ENCODE measurements around the gene TTC28. TPM values are rescaled to one million over a fixed set of nuclear protein-coding genes. Genes with fewer than 3 reads are reported as not detected.

TTC28 gene
- total and polyA plus RNA-seq, 7 donors: 0.23 to 102 (median 46.1) TPM

- no peak overlapping the region for H3K27ac ChIP-seq
- TF ChIP-seq EP300 (IDR thresholded peaks at IDR 0.05) (no peak), POLR2A (IDR thresholded peaks at IDR 0.05) (no peak), CTCF (IDR thresholded peaks at IDR 0.05) (no peak), POLR2AphosphoS5 (IDR thresholded peaks at IDR 0.05) (no peak)
- intact Hi-C loops (cut with DNase I): no loop called here
- no peaks in the 10 kb centered on the region for H3K9me3 ChIP-seq
- WGBS, 2 donors: 90 to 92% methylated on average over 5 of the region's 5 CpGs
- H3K36me3 ChIP-seq: peaks cover 0 to 77% (median 12%) of the 10 kb centered on the region in 4 donors
- H3K4me1 ChIP-seq: peaks cover 0 to 7% (median under 1%) of the 10 kb centered on the region in 4 donors
- peak; percentile 9 for DNase-seq
- H3K4me3 ChIP-seq: no peak overlapping the region
- no peaks in the 10 kb centered on the region for H3K27me3 ChIP-seq
Observed at GRCh38 chr22:27986459-27986858, 693.2 kb downstream of the TTC28 start.

GRCh38 chr22:27985323-27986275, 694.0 kb downstream of the TTC28 start:
- H3K4me1 ChIP-seq: no peaks in the 10 kb centered on the region
- H3K9me3 ChIP-seq: no peaks in the 10 kb centered on the region
- H3K4me3 ChIP-seq: no peak overlapping the region
- TF ChIP-seq POLR2A (IDR thresholded peaks at IDR 0.05) (no peak), EP300 (IDR thresholded peaks at IDR 0.05) (no peak), CTCF (IDR thresholded peaks at IDR 0.05) (no peak), POLR2AphosphoS5 (IDR thresholded peaks at IDR 0.05) (no peak)
- peaks cover 0 to 74% (median 12%) of the 10 kb centered on the region in 4 donors for H3K36me3 ChIP-seq
- 92% methylated on average over 12 of the region's 12 CpGs for WGBS, 2 donors
- DNase-seq: peak; percentile 21
- no peaks in the 10 kb centered on the region for H3K27me3 ChIP-seq
- no peak overlapping the region for H3K27ac ChIP-seq
- intact Hi-C loops (cut with DNase I): no loop called here

GRCh38 chr22:27984723-27985122, 694.9 kb downstream of the TTC28 start:
- Histone ChIP-seq H3K27ac (no peak overlapping the region), H3K4me1 (no peaks in the 10 kb centered on the region), H3K36me3 (peaks cover 0 to 67% (median 12%) of the 10 kb centered on the region in 4 donors), H3K9me3 (no peaks in the 10 kb centered on the region), H3K27me3 (no peaks in the 10 kb centered on the region), H3K4me3 (no peak overlapping the region)
- WGBS, 2 donors: 87 to 90% methylated on average over 9 of the region's 9 CpGs
- DNase-seq: no peak
- TF ChIP-seq POLR2A (IDR thresholded peaks at IDR 0.05) (no peak), EP300 (IDR thresholded peaks at IDR 0.05) (no peak), POLR2AphosphoS5 (IDR thresholded peaks at IDR 0.05) (no peak), CTCF (IDR thresholded peaks at IDR 0.05) (no peak)
- intact Hi-C loops (cut with DNase I): no loop called here

GRCh38 chr22:27984001-27984695, 695.5 kb downstream of the TTC28 start:
- no peak overlapping the region for H3K4me3 ChIP-seq
- H3K36me3 ChIP-seq: peaks cover 0 to 61% (median 12%) of the 10 kb centered on the region in 4 donors
- H3K27ac ChIP-seq: no peak overlapping the region
- no peaks in the 10 kb centered on the region for H3K9me3 ChIP-seq
- peak; percentile 29 for DNase-seq
- no peaks in the 10 kb centered on the region for H3K4me1 ChIP-seq
- no peak for TF ChIP-seq CTCF (IDR thresholded peaks at IDR 0.05)
- no peak for TF ChIP-seq POLR2A (IDR thresholded peaks at IDR 0.05)
- no peak for TF ChIP-seq EP300 (IDR thresholded peaks at IDR 0.05)
- TF ChIP-seq POLR2AphosphoS5 (IDR thresholded peaks at IDR 0.05): no peak
- WGBS, 2 donors: 87 to 88% methylated on average over 10 of the region's 10 CpGs
- intact Hi-C loops (cut with DNase I): no loop called here
- no peaks in the 10 kb centered on the region for H3K27me3 ChIP-seq

All from sigmoid colon (tissue), 7 donors.